WTC11 (cell line): ENCODE results near the gene DGCR2. TPM values are rescaled to one million over a fixed set of nuclear protein-coding genes. Genes with fewer than 3 reads are reported as not detected.

ENCODE experiments used
- ATAC-seq: fragments of 200-7000 bp; cut with Tn5 transposase; 2 replicates; pipeline ENCODE4 v1.10.0; 2021; ENCODE audit warnings: mild to moderate bottlenecking, moderate library complexity
- CTCF ChIA-PET: fragments of 300-600 bp; sonication (Branson Sonifier 250); formaldehyde crosslinking; loops from one replicate; lab custom pipeline; 2021; ENCODE audit warnings: antibody characterized with exemption; lab: Charles Lee
- POLR2A ChIA-PET: fragments of 350-600 bp; sonication (Branson Sonifier 250); formaldehyde crosslinking; loops from one replicate; lab custom pipeline; 2021; ENCODE audit warnings: antibody characterized with exemption; lab: Charles Lee
- DNase-seq: peaks from one replicate; pipeline ENCODE4 v3.0.0; 2021; ENCODE audit warnings: low spot score
- H3K27ac Mint-ChIP-seq: 2 replicates; pipeline ENCODE4 v1.8.0; 2021; ENCODE audit warnings: mixed read lengths
- H3K27me3 Mint-ChIP-seq: 2 replicates; pipeline ENCODE4 v1.8.0; 2021; ENCODE audit warnings: low read depth, mild to moderate bottlenecking, moderate library complexity, mixed read lengths
- H3K36me3 Mint-ChIP-seq: 2 replicates; pipeline ENCODE4 v1.8.0; 2021; ENCODE audit warnings: mixed read lengths
- H3K4me1 Mint-ChIP-seq: 2 replicates; pipeline ENCODE4 v1.8.0; 2022; ENCODE audit warnings: mixed read lengths
- H3K4me3 Mint-ChIP-seq: 2 replicates; pipeline ENCODE4 v1.8.0; 2021; ENCODE audit warnings: mild to moderate bottlenecking, moderate library complexity, mixed read lengths
- H3K9me3 Mint-ChIP-seq: 2 replicates; pipeline ENCODE4 v1.8.0; 2021; ENCODE audit warnings: mixed read lengths
- ATF1 ChIP-seq: sonication (generic); formaldehyde crosslinking; IDR thresholded peaks from 2 replicates; pipeline ENCODE4 v1.8.1; 2023; ENCODE audit warnings: mild to moderate bottlenecking, moderate library complexity, missing genetic modification reagents
- ATF6 ChIP-seq: sonication (generic); formaldehyde crosslinking; IDR thresholded peaks from 2 replicates; pipeline ENCODE4 v1.8.1; 2023; ENCODE audit warnings: mild to moderate bottlenecking, missing genetic modification reagents
- ESRRA ChIP-seq: sonication (generic); formaldehyde crosslinking; IDR thresholded peaks from 2 replicates; pipeline ENCODE4 v1.8.1; 2022; ENCODE audit warnings: mild to moderate bottlenecking, missing genetic modification reagents, borderline replicate concordance
- FOXP1 ChIP-seq: sonication (generic); formaldehyde crosslinking; IDR thresholded peaks from 2 replicates; pipeline ENCODE4 v1.8.0; 2022; ENCODE audit warnings: missing genetic modification reagents, mild to moderate bottlenecking, moderate library complexity, borderline replicate concordance
- GABPB1 ChIP-seq: sonication (generic); formaldehyde crosslinking; IDR thresholded peaks from 2 replicates; pipeline ENCODE4 v1.8.1; 2023; ENCODE audit warnings: mild to moderate bottlenecking, missing genetic modification reagents
- GRHL2 ChIP-seq: fragments of 250-450 bp; sonication (Bioruptor Pico); IDR thresholded peaks from 2 replicates; pipeline ENCODE4 v1.8.0; 2022; ENCODE audit warnings: mild to moderate bottlenecking, moderate library complexity; ENCODE audit not compliant: insufficient replicate concordance, severe bottlenecking
- IRF2 ChIP-seq: sonication (generic); formaldehyde crosslinking; IDR thresholded peaks from 2 replicates; pipeline ENCODE4 v1.8.0; 2022; ENCODE audit warnings: low read depth, missing genetic modification reagents, borderline replicate concordance
- JAZF1 ChIP-seq: fragments of 250-450 bp; sonication (Bioruptor Pico); IDR thresholded peaks from 2 replicates; pipeline ENCODE4 v1.9.0; 2021; ENCODE audit warnings: moderate library complexity, mild to moderate bottlenecking, inconsistent platforms
- MLX ChIP-seq: sonication (generic); formaldehyde crosslinking; IDR thresholded peaks from 2 replicates; pipeline ENCODE4 v1.8.1; 2023; ENCODE audit warnings: mild to moderate bottlenecking, missing genetic modification reagents, moderate library complexity
- SP1 ChIP-seq: sonication (generic); formaldehyde crosslinking; conservative IDR thresholded peaks from 2 replicates; pipeline ENCODE4 v1.8.1; 2022; ENCODE audit warnings: missing genetic modification reagents
- TEAD1 ChIP-seq: sonication (generic); formaldehyde crosslinking; IDR thresholded peaks from 2 replicates; pipeline ENCODE4 v1.8.0; 2022; ENCODE audit warnings: mild to moderate bottlenecking, missing genetic modification reagents
- TP53 ChIP-seq: sonication (generic); formaldehyde crosslinking; IDR thresholded peaks from 2 replicates; pipeline ENCODE4 v1.8.1; 2023; ENCODE audit warnings: mild to moderate bottlenecking, missing genetic modification reagents
- USF2 ChIP-seq: sonication (generic); formaldehyde crosslinking; IDR thresholded peaks from 2 replicates; pipeline ENCODE4 v1.8.1; 2023; ENCODE audit warnings: mild to moderate bottlenecking, missing genetic modification reagents, moderate library complexity
- ZNF396 ChIP-seq: fragments of 250-450 bp; sonication (Bioruptor Pico); IDR thresholded peaks from 2 replicates; pipeline ENCODE4 v1.8.0; 2021; ENCODE audit warnings: mild to moderate bottlenecking, moderate library complexity, borderline replicate concordance
- ZNF671 ChIP-seq: fragments of 250-450 bp; sonication (Bioruptor Pico); IDR thresholded peaks from 2 replicates; pipeline ENCODE4 v1.8.0; 2021; ENCODE audit warnings: mild to moderate bottlenecking
- total RNA-seq: library from RNA; stranded (reverse); gene quantifications from 3 replicates; pipeline ENCODE4 v1.2.3, GENCODE V29; 2021
- TF ChIP-seq, protein P1 (sequence below): sonication (generic); formaldehyde crosslinking; IDR thresholded peaks from 2 replicates; pipeline ENCODE4 v1.8.0; 2022; ENCODE audit warnings: mild to moderate bottlenecking, missing genetic modification reagents
- TF ChIP-seq, protein P2 (sequence below): sonication (generic); formaldehyde crosslinking; IDR thresholded peaks from 2 replicates; pipeline ENCODE4 v1.8.1; 2022; ENCODE audit warnings: missing genetic modification reagents, borderline replicate concordance
- TF ChIP-seq, protein P3 (sequence below): sonication (generic); formaldehyde crosslinking; IDR thresholded peaks from 2 replicates; pipeline ENCODE4 v1.8.0; 2022; ENCODE audit warnings: mild to moderate bottlenecking, missing genetic modification reagents

Gene DGCR2
- total RNA-seq, 1 experiment from 2014 or later, result 64.2 TPM

GRCh38 chr22:19060356-19061009 lies 61.7 kb downstream of the DGCR2 start:
- no peak for ATAC-seq
- ChIA-PET POLR2A (no interaction called here), CTCF (interaction anchor here (0.7 kb wide), 1 partner anchor 22 kb away, joined by 3 read pairs; no protein-coding TSS in a partner anchor)
- Mint-ChIP-seq H3K27me3 (no peaks in the 10 kb centered on the region), H3K27ac (no peak overlapping the region), H3K36me3 (peaks cover 43% of the 10 kb centered on the region), H3K4me3 (no peak overlapping the region), H3K9me3 (no peaks in the 10 kb centered on the region)
- DNase-seq, result no peak
- TF ChIP-seq GABPB1 (CRISPR knock-in tag) (no peak), JAZF1 (no peak), ATF1 (no peak), USF2 (no peak), ATF6 (no peak), ZNF671 (CRISPR knock-in tag) (no peak), ESRRA (CRISPR knock-in tag) (no peak), TP53 (CRISPR knock-in tag) (no peak), MLX (CRISPR knock-in tag) (no peak), IRF2 (CRISPR knock-in tag) (no peak), GRHL2 (CRISPR knock-in tag) (no peak), FOXP1 (CRISPR knock-in tag) (no peak)
- TF ChIP-seq, protein P1, sequence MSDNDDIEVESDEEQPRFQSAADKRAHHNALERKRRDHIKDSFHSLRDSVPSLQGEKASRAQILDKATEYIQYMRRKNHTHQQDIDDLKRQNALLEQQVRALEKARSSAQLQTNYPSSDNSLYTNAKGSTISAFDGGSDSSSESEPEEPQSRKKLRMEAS, result no peak
- TF ChIP-seq, all 79 proteins: peak for 0
- H3K4me1 Mint-ChIP-seq, result no peaks in the 10 kb centered on the region

GRCh38 chr22:19059481-19060278 lies 62.5 kb downstream of the DGCR2 start:
- H3K9me3 Mint-ChIP-seq, result no peaks in the 10 kb centered on the region
- POLR2A ChIA-PET, result no interaction called here
- no peak for TF ChIP-seq SP1 (CRISPR knock-in tag)
- TF ChIP-seq, protein P2, sequence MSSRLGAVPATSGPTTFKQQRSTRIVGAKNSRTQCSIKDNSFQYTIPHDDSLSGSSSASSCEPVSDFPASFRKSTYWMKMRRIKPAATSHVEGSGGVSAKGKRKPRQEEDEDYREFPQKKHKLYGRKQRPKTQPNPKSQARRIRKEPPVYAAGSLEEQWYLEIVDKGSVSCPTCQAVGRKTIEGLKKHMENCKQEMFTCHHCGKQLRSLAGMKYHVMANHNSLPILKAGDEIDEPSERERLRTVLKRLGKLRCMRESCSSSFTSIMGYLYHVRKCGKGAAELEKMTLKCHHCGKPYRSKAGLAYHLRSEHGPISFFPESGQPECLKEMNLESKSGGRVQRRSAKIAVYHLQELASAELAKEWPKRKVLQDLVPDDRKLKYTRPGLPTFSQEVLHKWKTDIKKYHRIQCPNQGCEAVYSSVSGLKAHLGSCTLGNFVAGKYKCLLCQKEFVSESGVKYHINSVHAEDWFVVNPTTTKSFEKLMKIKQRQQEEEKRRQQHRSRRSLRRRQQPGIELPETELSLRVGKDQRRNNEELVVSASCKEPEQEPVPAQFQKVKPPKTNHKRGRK (CRISPR knock-in tag), result no peak
- TF ChIP-seq ZNF396 (CRISPR knock-in tag), result no peak
- TF ChIP-seq, protein P3, sequence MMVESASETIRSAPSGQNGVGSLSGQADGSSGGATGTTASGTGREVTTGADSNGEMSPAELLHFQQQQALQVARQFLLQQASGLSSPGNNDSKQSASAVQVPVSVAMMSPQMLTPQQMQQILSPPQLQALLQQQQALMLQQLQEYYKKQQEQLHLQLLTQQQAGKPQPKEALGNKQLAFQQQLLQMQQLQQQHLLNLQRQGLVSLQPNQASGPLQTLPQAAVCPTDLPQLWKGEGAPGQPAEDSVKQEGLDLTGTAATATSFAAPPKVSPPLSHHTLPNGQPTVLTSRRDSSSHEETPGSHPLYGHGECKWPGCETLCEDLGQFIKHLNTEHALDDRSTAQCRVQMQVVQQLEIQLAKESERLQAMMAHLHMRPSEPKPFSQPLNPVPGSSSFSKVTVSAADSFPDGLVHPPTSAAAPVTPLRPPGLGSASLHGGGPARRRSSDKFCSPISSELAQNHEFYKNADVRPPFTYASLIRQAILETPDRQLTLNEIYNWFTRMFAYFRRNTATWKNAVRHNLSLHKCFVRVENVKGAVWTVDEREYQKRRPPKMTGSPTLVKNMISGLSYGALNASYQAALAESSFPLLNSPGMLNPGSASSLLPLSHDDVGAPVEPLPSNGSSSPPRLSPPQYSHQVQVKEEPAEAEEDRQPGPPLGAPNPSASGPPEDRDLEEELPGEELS, result no peak
- no peak for TF ChIP-seq USF2
- TF ChIP-seq TEAD1 (CRISPR knock-in tag), result no peak
- TF ChIP-seq, all 79 proteins: peak for 0
- Mint-ChIP-seq H3K36me3 (peaks cover 36% of the 10 kb centered on the region), H3K27me3 (no peaks in the 10 kb centered on the region), H3K4me3 (no peak overlapping the region), H3K27ac (no peak overlapping the region), H3K4me1 (no peaks in the 10 kb centered on the region)
- ATAC-seq, result no peak
- CTCF ChIA-PET, result no interaction called here
- no peak for DNase-seq
